GM13977 (cell line): ENCODE measurements around the gene TRMT11.

ENCODE experiments used
- DNase-seq: peaks from one replicate; pipeline ENCODE4 v3.0.0; 2012; ENCODE audit warnings: low spot score
- CTCF ChIP-seq: IDR thresholded peaks from 2 replicates; pipeline ENCODE4 v1.5.1; 2012; ENCODE audit warnings: mild to moderate bottlenecking, control low read depth; ENCODE audit not compliant: insufficient read depth; ENCODE audit errors: extremely low read depth, missing control alignments
- in situ Hi-C: fragments of 300-500 bp; cut with MboI; formaldehyde crosslinking; loops from one replicate; pipeline ENCODE4 v1.12.0; 2022; ENCODE audit warnings: low sequenced_read_pairs, low pct_unique_long_range_greater_than_20kb, mixed read lengths, inconsistent platforms; ENCODE audit not compliant: unreplicated experiment

TRMT11 gene

GRCh38 chr6:125989631-125990030 is 3.3 kb downstream of the TRMT11 start:
- no peak for TF ChIP-seq CTCF
- DNase-seq, result no peak
- in situ Hi-C loops, result loop anchor here (25.0 kb wide), 1 partner anchor 1148 kb away; no protein-coding TSS in a partner anchor

GRCh38 chr6:125991653-125992052 is 5.3 kb downstream of the TRMT11 start:
- DNase-seq, result no peak
- no peak for TF ChIP-seq CTCF
- in situ Hi-C loops, result loop anchor here (25.0 kb wide), 1 partner anchor 1146 kb away; no protein-coding TSS in a partner anchor

- TF ChIP-seq CTCF, result no peak
- no peak for DNase-seq
- in situ Hi-C loops, result loop anchor here (25.0 kb wide), 1 partner anchor 1142 kb away; no protein-coding TSS in a partner anchor
Measured at GRCh38 chr6:125994670-125995488, 8.5 kb downstream of the TRMT11 start.

- DNase-seq, result peak; percentile 43
- TF ChIP-seq CTCF, result peak; percentile 91
- in situ Hi-C loops, result loop anchor here (25.0 kb wide), 1 partner anchor 1141 kb away; no protein-coding TSS in a partner anchor
Measured at GRCh38 chr6:125995972-125996580, 9.7 kb downstream of the TRMT11 start.

GRCh38 chr6:126002755-126003679 is 16.7 kb downstream of the TRMT11 start:
- DNase-seq, result no peak
- TF ChIP-seq CTCF, result no peak
- in situ Hi-C loops, result no loop called here

- no peak for DNase-seq
- in situ Hi-C loops, result no loop called here
- TF ChIP-seq CTCF, result no peak
Measured at GRCh38 chr6:126007800-126008199, 21.5 kb downstream of the TRMT11 start.
